GM21423 (cell line): ENCODE results near the gene SETD1A.

Experiments
- ATAC-seq: cut with Tn5 transposase; IDR thresholded peaks from one replicate; pipeline ENCODE4 v1.9.1; 2021; ENCODE audit warnings: mild to moderate bottlenecking, moderate library complexity; ENCODE audit not compliant: unreplicated experiment

Gene SETD1A

DNA sequence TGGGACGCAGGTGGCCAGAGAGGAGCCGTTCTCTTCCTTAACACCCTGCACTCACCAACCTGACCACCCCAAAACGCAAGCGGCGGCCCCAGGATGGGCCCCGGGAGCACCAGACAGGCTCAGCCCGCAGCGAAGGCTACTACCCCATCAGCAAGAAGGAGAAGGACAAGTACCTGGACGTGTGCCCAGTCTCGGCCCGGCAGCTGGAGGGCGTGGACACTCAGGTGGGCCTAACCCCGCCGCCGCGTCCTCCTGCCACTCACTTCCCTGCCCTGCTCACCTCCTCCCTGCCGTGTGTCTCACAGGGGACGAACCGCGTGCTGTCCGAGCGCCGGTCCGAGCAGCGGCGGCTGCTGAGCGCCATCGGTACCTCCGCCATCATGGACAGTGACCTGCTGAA is 22.9 kb downstream of the SETD1A start:
- no peak for ATAC-seq

DNA sequence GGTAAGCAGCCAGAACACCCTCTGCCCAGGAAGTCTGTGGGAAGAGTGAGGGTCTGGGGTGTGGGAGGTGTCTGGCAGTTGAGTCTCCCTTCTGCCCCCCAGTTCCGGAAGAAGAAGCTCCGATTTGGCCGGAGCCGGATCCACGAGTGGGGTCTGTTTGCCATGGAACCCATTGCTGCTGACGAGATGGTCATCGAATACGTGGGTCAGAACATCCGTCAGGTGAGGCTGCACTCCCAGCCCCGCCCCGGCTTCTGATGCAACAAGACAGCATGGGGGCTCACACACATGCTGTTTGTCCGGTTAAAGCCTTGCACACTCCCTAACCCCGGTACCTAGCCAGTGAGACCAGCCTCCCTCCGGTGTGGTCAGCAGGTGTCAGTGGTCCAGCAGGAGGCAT is 23.4 kb downstream of the SETD1A start:
- ATAC-seq, result no peak

DNA sequence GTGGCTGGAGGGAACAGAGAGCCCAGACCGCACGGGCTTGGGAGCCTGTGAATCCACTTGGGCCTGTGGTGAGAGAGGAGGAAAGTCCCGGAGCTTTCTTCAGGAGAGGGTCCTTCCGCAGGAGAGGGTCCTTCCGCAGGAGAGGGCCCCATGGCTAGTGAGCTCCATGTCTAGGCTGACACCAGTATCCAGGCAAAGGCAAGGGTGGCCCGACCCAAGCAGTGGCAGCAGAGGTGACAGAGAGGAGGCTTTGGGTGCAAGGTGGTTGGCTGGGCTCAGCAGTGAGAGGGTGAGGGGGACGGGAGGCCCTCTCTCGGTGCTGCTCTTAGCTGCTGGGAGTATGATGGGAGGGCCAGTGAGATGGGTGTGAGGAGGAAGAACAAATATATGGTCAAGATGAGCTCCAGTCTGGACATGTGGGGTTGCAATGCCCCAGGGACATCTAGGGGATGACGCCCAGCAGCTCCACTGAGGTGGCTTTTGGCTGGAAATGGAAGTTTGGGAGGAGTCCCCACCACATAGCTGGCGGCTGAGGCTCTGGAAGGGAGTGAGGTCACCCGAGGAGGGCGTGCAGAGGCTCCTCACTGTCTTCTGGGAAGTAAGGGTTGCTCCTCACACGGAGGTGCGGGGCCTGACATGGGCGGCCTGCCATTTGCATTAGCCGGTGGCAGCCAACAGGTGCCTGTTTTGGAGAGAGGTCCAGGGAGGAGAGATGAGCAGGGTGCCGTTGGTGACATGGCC is 25.2 kb downstream of the SETD1A start:
- ATAC-seq, result no peak

DNA sequence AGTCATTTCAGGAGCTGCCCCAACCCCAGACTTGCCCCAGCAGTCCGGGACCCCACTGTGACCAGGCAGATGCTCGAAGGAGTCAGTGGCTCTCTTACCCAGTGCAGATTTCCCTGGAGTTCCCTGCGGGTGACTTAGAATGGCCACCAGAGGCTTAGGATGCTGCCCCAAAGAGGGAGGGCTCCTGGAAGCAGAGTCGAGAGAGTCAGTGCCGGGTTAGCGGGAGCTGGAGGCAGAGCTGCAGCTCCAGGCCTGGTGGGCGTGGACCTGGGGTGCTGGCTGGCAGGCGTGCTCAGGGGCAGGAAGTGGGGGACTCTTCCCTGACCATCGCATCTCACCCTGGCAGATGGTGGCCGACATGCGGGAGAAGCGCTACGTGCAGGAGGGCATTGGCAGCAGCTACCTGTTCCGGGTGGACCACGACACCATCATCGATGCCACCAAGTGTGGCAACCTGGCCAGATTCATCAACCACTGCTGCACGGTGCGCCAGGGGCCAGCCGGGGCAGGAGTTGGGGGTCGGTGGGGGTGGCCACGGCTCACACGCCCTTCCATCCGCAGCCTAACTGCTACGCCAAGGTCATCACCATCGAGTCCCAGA is 25.8 kb downstream of the SETD1A start:
- ATAC-seq, result no peak

DNA sequence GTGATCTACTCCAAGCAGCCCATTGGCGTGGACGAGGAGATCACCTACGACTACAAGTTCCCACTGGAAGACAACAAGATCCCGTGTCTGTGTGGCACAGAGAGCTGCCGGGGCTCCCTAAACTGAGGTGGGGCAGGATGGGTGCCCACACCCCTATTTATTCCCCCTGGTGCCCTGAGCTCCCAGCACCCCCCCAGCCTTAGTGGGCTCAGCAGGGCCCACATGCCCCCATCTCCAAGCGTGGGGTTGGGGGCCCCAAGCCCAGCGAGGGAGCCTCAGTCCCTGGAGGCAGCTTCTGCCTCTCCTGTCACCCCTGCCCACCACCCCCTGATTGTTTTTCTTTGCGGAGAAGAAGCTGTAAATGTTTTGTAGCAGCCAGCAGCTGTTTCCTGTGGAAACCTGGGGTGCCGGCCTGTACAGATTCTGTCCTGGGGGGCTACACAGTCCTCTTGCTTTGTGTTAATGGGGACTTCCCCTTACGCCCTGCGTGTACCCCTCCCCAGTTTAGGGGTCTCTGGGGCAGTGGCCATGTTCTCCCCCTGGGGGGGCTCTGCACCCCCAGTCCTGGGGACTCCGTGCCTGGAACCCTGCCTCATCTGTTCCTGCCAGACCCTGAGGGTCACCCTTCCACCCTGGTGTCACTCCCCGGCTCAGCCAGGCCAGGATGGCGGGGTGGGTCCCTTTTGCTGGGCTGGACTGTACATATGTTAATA is 26.5 kb downstream of the SETD1A start:
- ATAC-seq, result no peak

DNA sequence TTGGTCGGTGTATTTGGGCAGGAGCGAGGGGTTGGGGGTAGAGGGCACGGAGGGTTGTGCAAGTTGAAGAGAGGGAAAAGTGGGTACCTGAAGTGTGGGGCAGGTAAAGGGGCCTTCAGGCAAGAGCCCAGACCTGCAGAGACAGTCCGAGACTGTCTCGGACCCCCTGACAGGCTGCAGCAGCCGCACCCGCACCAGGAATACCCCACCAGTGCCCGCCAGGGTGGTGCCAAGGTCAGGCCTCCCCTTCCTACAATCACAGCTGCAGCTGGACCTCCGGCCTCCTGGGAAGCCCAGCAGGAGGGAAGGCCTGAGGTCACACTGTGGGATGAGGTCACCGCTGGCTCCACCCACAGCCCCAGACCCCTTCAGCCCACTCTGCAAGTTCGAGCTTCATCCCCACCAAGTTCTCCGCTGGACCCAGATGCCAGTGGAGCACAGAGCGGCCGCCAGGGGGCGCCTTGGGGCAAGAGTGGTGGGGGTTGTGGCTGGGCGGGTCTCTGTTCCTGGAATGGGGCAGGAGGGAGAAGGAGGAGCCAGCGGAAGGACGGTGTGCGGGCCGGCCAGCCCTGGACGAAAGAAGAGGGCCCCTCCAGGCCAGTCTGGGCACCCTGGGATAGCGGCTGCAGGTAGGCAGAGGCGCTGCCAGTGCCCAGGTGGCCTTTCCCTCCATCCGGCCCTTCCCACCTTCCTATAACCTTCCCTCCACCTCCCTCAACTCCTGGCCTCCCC is 27.3 kb downstream of the SETD1A start, which contains the start of gene HSD3B7:
TSS of gene HSD3B7 (plus strand) at position 539 of the 732 bp plus-strand sequence. CDS start 452 bp downstream, outside the sequence.
- peak; percentile 63 for ATAC-seq

DNA sequence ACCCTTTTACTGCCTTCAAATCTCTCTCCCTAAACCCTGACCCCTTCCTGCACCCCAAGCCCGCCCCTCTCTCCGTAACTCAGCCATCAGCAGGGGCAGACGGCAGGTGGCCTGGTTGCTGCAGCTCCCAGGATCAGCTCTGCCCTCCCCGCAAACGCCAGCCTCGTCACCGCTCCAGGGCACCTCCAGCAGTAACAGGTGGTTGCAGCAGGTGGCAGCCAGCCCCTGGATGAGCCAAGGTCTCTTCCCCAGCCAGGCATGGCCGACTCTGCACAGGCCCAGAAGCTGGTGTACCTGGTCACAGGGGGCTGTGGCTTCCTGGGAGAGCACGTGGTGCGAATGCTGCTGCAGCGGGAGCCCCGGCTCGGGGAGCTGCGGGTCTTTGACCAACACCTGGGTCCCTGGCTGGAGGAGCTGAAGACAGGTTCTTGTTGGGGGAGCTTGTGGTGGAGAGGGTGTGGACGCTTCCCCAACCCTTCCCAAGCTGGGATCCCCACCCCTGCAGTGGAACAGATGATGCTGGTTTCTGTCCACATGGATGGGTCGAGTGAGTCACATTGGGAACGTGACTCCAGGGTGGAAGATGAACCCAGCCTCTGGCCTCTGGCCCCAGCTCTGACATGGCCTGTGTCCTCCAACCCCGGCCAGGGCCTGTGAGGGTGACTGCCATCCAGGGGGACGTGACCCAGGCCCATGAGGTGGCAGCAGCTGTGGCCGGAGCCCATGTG is 28.0 kb downstream of the SETD1A start:
- no peak for ATAC-seq

DNA sequence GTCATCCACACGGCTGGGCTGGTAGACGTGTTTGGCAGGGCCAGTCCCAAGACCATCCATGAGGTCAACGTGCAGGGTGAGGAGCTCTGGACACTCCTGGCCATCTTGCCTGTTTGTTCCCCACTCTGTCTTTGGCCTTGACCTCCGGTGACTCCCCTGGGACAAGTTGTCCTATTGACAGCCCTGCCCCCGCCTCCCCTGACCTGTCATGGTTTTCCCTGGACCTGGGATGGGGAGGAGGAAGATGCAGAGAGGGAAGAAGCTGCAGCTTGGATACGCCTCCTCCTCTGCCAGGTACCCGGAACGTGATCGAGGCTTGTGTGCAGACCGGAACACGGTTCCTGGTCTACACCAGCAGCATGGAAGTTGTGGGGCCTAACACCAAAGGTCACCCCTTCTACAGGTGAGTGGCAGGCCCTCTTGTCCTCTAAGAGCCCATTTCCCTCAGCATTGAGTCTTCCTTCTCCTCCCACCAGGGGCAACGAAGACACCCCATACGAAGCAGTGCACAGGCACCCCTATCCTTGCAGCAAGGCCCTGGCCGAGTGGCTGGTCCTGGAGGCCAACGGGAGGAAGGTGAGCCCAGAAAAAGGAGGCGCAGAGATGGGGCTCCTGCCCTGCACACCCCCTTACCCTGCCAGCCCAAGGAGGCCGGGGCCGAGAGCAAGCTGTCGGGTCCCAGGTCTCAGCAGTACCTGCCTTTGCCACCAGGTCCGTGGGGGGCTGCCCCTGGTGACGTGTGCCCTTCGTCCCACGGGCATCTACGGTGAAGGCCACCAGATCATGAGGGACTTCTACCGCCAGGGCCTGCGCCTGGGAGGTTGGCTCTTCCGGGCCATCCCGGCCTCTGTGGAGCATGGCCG is 28.8 kb downstream of the SETD1A start:
- ATAC-seq, result no peak

DNA sequence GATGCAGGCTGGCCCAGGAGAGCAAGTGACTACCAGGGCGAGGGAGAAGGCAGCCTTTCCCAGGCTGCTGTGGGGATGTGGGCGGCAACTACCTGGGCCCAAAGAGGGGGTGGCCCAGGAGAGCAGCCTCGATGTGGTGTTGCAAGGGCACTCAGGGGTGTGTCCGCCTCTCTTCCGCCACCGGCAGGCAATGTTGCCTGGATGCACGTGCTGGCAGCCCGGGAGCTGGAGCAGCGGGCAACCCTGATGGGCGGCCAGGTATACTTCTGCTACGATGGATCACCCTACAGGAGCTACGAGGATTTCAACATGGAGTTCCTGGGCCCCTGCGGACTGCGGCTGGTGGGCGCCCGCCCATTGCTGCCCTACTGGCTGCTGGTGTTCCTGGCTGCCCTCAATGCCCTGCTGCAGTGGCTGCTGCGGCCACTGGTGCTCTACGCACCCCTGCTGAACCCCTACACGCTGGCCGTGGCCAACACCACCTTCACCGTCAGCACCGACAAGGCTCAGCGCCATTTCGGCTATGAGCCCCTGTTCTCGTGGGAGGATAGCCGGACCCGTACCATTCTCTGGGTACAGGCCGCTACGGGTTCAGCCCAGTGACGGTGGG is 30.1 kb downstream of the SETD1A start:
- no peak for ATAC-seq

DNA sequence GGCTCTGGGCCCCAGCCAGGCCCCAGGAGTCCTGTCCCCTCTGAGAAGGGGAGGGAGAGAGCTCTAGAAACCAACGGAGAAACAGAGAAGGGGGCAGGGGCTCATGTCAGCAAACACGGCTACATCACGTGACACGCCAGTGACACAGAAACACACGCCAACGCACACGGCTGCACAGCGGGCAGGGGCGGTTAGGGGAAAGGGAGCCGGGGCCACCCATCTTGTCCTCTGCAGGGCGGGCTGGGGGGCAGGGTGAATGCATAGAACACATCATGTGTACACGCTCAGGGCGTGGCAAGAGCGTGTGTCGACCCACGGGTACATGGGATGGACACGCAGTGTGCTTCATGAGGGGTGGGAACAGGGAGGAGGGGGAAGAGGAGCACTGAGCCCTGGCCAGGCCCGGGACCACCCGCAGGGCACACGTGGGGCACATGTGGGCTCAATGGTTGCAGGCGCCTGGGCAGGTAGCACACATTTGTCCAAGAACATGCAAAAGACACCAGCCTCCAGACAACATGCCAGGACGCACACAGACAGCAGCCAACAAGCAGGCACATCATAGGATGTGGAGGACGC is 32.0 kb downstream of the SETD1A start:
- ATAC-seq, result no peak

DNA sequence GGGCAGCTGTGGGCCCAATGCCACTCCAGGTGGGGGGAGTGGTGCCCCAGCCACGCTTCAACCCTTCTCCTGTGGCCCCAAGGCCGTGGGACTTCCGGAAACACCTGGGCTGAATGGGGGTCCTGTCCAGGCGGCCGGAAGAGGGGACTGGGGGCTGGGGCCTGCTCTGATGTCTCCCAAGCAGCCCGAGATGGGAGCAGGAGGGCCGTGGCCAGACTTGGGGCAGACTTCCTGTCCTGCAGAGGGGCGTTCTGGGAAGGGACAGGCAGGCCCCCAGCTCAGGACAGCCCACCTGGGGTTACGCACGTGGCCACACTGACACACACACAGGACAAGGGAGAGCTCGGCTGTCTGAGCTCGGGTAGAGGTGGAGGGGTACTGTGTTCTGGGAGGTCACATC is 32.6 kb downstream of the SETD1A start:
- ATAC-seq, result no peak

DNA sequence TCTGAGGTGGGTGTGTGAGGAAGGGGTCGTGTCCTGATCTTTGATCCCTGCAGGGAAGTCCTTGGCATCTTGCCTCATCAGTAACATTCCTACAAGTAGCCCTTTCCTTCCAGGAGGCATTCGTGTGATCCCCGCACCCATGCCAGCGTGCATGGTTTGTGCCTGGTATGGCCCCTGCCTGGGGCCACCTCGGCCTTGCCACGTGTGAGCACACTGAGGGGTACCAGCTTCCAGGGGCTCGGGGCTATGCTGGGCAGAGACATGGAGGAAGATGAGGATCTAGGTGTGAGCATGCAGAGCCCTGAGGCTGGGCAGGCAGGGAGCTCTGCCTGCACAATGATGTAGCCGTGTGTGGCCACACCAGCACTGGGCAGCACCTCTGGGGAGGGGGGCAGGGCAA is 33.5 kb downstream of the SETD1A start:
- no peak for ATAC-seq

DNA sequence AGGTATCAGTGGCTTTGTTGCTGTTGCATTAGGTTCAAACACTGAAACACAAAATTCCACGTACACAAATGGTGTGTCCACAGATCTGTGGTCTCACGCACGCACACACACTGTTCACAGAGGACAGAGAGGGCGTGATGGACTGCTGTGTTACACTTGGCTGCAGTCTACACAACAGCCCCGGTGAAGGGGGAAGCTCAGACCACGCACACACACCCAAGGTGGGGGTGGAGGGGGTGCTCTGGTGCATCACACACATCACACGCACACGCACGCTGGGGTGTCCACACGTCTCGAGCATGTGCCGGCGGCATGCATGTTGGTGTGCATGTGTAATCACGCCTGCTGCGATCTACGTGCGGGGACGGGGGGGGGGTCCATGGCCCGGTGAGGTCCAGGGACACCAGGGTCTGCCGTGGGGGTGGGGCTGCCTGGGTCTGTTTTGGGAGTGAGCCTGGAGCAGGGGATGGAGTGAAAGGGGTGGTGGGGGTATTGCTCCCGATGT is 34.8 kb downstream of the SETD1A start:
- ATAC-seq, result no peak

DNA sequence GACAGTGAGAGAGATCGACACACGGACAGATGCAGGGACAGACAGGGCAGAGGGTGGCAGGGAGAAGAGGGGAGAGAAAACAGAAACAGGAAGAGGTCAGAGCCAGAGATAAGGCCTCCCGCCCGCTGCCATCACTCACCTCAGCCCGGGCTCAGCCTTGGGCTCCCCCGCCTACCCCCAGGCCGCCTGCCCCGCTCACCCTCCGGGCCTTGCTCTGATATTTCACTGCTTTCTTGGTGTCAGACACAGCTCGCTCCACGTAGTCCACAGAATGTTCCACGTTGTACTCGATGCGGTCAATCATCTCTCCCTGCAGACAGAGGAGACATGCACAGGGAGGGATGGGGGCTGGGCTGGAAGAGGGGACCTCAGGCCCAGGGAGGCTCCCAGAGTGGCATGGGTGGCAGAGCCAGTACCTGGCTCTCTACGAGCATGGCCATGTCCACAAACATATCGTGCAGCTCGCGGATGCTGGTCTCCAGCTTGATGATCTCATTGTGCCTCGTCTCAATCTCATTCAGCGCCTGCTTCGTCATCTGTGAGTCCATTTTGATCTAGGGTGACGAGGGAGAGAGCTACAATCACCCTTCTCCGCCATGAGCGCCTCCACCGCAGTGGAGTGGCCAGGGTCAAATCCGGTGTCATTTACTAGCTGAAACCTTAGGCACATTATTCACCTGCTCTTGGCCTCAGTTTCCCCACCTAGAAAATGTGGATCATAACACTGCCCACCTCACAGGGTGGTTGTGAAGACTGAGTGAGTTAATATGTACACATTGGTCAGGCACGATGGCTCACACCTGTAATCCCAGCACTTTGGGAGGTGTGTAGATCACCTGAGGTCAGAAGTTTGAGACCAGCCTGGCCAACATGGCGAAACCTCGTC is 35.6 kb downstream of the SETD1A start:
- ATAC-seq, result no peak

DNA sequence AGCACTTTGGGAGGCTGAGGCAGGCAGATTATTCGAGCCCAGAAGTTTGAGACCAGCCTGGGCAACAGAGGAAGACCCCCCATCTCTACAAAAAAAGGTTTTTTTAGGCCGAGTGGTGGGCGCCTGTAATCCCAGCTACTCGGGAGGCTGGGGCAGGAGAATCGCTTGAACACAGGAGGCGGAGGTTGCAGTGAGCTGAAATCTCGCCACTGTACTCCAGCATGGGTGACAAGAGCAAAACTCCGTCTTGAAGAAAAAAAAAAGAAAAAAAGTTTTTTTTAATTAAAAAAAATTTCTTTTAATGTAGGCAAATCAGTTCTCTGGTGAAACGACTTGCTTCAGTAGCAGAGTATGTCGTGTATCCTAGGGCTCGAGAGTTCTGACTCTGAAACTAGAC is 38.4 kb downstream of the SETD1A start:
- no peak for ATAC-seq

DNA sequence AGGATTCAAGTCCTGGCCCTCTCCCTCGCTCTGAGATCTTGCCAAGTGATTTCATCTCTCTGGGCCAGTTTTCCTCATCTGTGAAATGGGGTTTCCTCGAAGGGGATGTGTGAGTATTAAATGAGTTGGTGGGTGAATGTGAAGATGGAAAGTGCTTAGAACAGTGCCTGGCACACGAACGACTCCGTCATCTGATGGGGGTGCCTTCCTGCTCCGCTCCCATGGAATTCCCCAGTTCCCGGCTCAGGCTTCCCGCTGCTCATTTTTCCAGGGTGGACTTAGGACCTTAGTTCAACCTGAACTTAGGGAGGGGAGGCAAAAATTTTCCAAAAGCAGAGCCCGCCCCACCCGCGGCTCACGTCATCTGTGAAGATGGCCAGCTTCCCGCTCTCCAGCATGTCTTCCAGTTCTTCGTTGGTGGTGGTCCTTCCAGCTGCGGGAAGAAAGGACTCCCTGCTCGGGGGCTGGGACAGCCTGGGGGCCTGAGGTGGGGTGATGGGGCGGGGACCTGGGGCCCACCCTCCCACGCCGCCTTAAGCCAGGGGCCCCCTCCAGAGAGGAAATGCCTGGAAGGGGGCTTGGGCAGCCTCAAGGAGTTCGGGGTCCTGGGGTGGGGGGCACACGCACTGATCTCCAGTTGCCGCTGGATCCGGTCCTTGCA is 38.9 kb downstream of the SETD1A start:
- ATAC-seq, result no peak

DNA sequence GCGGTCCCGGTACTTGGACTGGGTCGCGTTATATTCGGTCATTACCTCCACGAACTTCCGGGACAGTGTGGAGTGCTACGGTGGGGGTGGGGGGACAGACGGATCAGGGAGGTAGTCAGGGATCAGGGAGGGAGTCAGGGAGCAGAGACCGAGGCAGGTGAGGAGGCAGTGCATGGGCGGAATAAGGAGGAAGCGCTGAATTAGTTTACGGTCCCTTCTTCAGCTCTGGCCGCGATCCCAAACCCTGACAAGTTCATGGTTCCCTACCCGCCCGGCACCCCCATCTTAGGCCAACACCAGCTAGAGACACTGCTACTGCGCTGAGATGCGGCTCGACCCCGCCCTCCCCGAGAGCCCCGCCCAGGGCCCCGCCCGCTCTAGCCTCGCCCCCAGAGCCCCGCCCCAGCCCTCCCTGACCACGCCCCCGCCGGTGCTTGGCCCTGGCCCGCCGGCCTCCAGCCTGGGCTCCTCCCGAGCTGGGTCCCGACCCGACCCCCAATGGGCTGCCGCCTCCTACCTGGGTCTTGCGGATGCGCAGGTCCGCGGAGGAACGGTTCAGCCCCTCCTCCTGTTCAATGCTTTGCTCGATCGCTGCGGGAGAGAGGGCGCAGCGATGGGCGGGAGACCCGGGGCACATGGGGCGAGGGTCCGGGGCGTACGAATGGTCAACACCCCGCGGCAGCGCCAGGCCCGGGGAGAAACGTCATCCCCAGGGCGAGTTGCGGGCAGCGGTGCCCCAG is 39.6 kb downstream of the SETD1A start:
- peak; percentile 83 for ATAC-seq
